Natural killer cell (primary cell): ENCODE measurements around the gene EOGT. TPM values are rescaled to one million over a fixed set of nuclear protein-coding genes. Genes with fewer than 3 reads are reported as not detected.

Source experiments
- ATAC-seq, 3 donors: fragments of 150-1000 bp in 2 of 3; fragments of 200-7000 bp in 1 of 3; cut with Tn5 transposase; 1 replicate in 1 of 3; 2 replicates in 2 of 3; pipeline ENCODE4 v1.10.0; 2021; ENCODE audit warnings: mild to moderate bottlenecking in 2 of 3, moderate library complexity in 2 of 3
- DNase-seq, 2 donors: peaks; one replicate each; pipeline versions ENCODE4 v3.0.0 to v3.0.0-alpha.2; 2013 to 2021; ENCODE audit warnings: mixed read lengths in 1 of 2
- H3K27ac ChIP-seq: one replicate; pipeline ENCODE4 v1.5.1; 2013; ENCODE audit warnings: mild to moderate bottlenecking, low read length
- H3K27me3 ChIP-seq: one replicate; pipeline ENCODE4 v1.6.1; 2013; ENCODE audit warnings: low read length; ENCODE audit not compliant: control insufficient read depth, insufficient read depth
- H3K36me3 ChIP-seq: one replicate; pipeline ENCODE4 v1.6.1; 2013; ENCODE audit warnings: low read length; ENCODE audit not compliant: control insufficient read depth, insufficient read depth
- H3K4me1 ChIP-seq: one replicate; pipeline ENCODE4 v1.6.1; 2013; ENCODE audit warnings: low read length; ENCODE audit not compliant: control insufficient read depth, insufficient read depth
- H3K4me3 ChIP-seq: one replicate; pipeline ENCODE4 v1.5.1; 2013; ENCODE audit warnings: low read length
- H3K9me3 ChIP-seq: one replicate; pipeline ENCODE4 v1.6.1; 2013; ENCODE audit warnings: low read length; ENCODE audit not compliant: control insufficient read depth, insufficient read depth
- H3K27ac Mint-ChIP-seq, 2 donors: one replicate each; pipeline ENCODE4 v1.8.0; 2022; ENCODE audit warnings: mild to moderate bottlenecking in 2 of 2, mixed read lengths in 2 of 2, moderate library complexity in 1 of 2
- H3K27me3 Mint-ChIP-seq, 2 donors: one replicate each; pipeline ENCODE4 v1.8.0; 2022; ENCODE audit warnings: low read depth in 2 of 2, mixed read lengths in 2 of 2
- H3K36me3 Mint-ChIP-seq: one replicate; pipeline ENCODE4 v1.8.0; 2022; ENCODE audit warnings: mixed read lengths
- H3K4me1 Mint-ChIP-seq, 2 donors: one replicate each; pipeline ENCODE4 v1.8.0; 2022; ENCODE audit warnings: mixed read lengths in 2 of 2
- H3K4me3 Mint-ChIP-seq: one replicate; pipeline ENCODE4 v1.8.0; 2022; ENCODE audit warnings: mild to moderate bottlenecking, moderate library complexity, mixed read lengths
- H3K9me3 Mint-ChIP-seq, 2 donors: one replicate each; pipeline ENCODE4 v1.8.0; 2022; ENCODE audit warnings: mixed read lengths in 2 of 2
- CTCF ChIP-seq: fragments of 200-600 bp; IDR thresholded peaks from one replicate; pipeline ENCODE4 v1.8.0; 2022; ENCODE audit warnings: antibody characterized with exemption
- WGBS: methylation state at CpG from one replicate; pipeline ENCODE4 v1.1.7; 2013; ENCODE audit warnings: missing lambda C conversion rate; ENCODE audit not compliant: insufficient coverage; 5-methylcytosine and 5-hydroxymethylcytosine counted together
- intact Hi-C: fragments of 100-400 bp; cut with micrococcal nuclease; formaldehyde crosslinking; loops from one replicate; pipeline ENCODE4 v1.14.2; 2022
- total RNA-seq, 4 donors: library from RNA; stranded (reverse); fragments of 120-200 nt in 1 of 4; gene quantifications; one replicate each; pipeline versions ENCODE4 v1.2.3 to v1.2.4, GENCODE V29; 2013 to 2022

The EOGT gene
- total RNA-seq, 3 donors from 2014 or later (not counting 1 experiment from before 2014, with no cell fraction given): 8.4 to 11.6 (median 10.8) TPM

DNA sequence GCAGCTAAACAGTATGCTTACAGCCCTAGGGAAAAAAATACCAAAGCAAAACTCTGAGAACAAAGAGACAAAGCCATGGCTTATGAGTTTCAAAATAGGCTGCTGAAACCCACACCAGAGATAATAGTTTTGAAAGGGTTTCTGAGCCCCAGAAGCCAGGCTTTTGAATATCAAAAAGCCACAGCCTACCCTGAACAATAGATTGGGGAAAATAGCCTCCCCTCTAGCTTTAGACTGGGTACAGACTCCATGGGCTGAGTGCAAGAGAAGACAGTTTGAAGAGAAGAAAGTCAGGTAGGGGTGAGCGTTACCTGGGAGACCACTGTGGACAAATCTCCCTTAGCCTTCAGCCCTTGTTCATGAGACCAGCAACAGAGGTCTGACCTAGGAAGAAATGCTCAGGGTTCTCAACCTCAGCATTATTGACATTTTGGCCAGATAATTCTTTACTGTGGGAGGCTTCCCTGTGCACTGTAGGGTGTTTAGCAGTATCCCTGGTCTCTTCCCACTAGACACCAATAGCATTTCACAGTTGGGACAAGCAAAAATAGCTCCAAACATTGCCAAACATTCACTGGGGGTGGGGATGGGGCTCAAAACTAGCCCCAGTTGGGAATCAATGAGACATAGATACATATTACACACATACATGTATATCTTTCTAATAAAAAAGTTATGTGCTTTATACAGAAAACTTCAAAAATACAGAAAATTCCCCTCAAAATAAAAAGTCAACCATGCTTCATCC is 69.6 kb downstream of the EOGT start:
- no peaks in the 10 kb centered on the region for H3K36me3 Mint-ChIP-seq
- DNase-seq (no peak), ATAC-seq (no peak)
- H3K27me3 Mint-ChIP-seq: peaks cover 10 to 58% of the 10 kb centered on the region in 2 donors
- H3K4me3 Mint-ChIP-seq: no peak overlapping the region
- Histone ChIP-seq H3K4me1 (no peaks in the 10 kb centered on the region), H3K27ac (no peak overlapping the region), H3K9me3 (no peaks in the 10 kb centered on the region), H3K27me3 (peaks cover 3% of the 10 kb centered on the region), H3K4me3 (no peak overlapping the region), H3K36me3 (no peaks in the 10 kb centered on the region)
- no peak overlapping the region for H3K27ac Mint-ChIP-seq
- TF ChIP-seq CTCF: no peak
- 100% methylated on average over 1 of the region's 1 CpG for WGBS
- intact Hi-C loops: no loop called here
- no peaks in the 10 kb centered on the region for H3K4me1 Mint-ChIP-seq
- H3K9me3 Mint-ChIP-seq: no peaks in the 10 kb centered on the region

- no peak overlapping the region for H3K4me3 ChIP-seq
- no peaks in the 10 kb centered on the region for H3K9me3 ChIP-seq
- WGBS: 82% methylated on average over 6 of the region's 6 CpGs
- no peak overlapping the region for H3K4me3 Mint-ChIP-seq
- H3K27me3 Mint-ChIP-seq: peaks cover 7 to 60% of the 10 kb centered on the region in 2 donors
- DNase-seq (no peak), ATAC-seq (no peak)
- no peaks in the 10 kb centered on the region for H3K4me1 ChIP-seq
- no peaks in the 10 kb centered on the region for H3K36me3 Mint-ChIP-seq
- H3K4me1 Mint-ChIP-seq: peaks cover 0 to 5% of the 10 kb centered on the region in 2 donors
- H3K9me3 Mint-ChIP-seq: no peaks in the 10 kb centered on the region
- no peak overlapping the region for H3K27ac Mint-ChIP-seq
- intact Hi-C loops: no loop called here
- H3K27me3 ChIP-seq: peaks cover 3% of the 10 kb centered on the region
- no peak overlapping the region for H3K27ac ChIP-seq
- no peaks in the 10 kb centered on the region for H3K36me3 ChIP-seq
- TF ChIP-seq CTCF: no peak
Observed at GRCh38 chr3:68941055-68941454, 72.4 kb downstream of the EOGT start.

DNA sequence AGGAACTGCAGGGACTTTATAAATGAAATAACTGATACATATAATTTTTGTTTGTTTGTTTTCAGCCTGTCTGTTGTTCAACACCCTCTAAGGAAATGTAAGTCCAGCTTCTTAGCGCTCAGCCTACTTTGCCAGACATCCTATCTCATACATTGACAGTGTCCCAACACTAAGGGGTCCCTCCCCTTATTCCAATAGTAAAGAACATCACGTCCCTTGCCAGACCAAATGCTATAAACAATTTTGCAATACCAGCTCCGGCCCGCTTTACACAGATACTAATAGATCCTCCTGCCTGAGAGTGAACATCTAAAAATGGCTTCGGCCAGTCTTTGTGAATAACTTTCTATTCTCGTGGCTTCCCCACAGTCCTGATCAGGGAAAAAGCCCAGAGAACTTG is 76.6 kb downstream of the EOGT start:
- no peak for ATAC-seq
- peaks cover 12% of the 10 kb centered on the region for H3K27me3 ChIP-seq
- no peak overlapping the region for H3K4me3 ChIP-seq
- Mint-ChIP-seq H3K9me3 (no peaks in the 10 kb centered on the region), H3K4me3 (no peak overlapping the region), H3K27ac (no peak overlapping the region), H3K27me3 (peaks cover 17 to 54% of the 10 kb centered on the region in 2 donors), H3K36me3 (no peaks in the 10 kb centered on the region), H3K4me1 (peaks cover 0 to 5% of the 10 kb centered on the region in 2 donors)
- H3K9me3 ChIP-seq: no peaks in the 10 kb centered on the region
- H3K27ac ChIP-seq: no peak overlapping the region
- TF ChIP-seq CTCF: no peak
- H3K4me1 ChIP-seq: peaks cover 4% of the 10 kb centered on the region
- DNase-seq: no peak
- 73% methylated on average over 6 of the region's 6 CpGs for WGBS
- intact Hi-C loops: no loop called here
- no peaks in the 10 kb centered on the region for H3K36me3 ChIP-seq

DNA sequence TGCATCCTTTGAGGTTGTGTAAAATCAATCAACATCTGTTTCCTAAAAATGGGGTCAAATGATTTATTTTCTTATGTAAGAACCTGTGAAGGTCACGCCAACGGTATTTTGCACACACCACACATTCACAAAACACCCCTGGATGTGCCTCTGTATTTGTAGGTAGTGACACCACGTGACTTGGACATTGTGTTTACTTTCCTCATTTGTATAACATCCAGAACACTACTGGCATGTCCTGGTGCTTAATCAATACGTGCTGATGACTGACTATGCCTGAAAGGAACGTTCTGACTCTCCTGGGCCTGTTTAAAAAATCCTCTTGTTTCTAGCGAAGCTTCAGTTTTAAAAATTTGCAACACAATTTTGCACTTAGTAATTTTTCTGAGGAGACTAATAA is 77.7 kb downstream of the EOGT start:
- no peak for ATAC-seq
- intact Hi-C loops: no loop called here

More for the DNA sequence above, 77.7 kb downstream of the EOGT start:
- Mint-ChIP-seq H3K27me3 (peaks cover 25 to 53% of the 10 kb centered on the region in 2 donors), H3K27ac (no peak overlapping the region), H3K36me3 (no peaks in the 10 kb centered on the region), H3K4me3 (no peak overlapping the region), H3K4me1 (peaks cover 0 to 5% of the 10 kb centered on the region in 2 donors), H3K9me3 (no peaks in the 10 kb centered on the region)
- DNase-seq: no peak
- Histone ChIP-seq H3K36me3 (no peaks in the 10 kb centered on the region), H3K9me3 (no peaks in the 10 kb centered on the region), H3K27me3 (peaks cover 12% of the 10 kb centered on the region), H3K27ac (no peak overlapping the region), H3K4me3 (no peak overlapping the region), H3K4me1 (peaks cover 4% of the 10 kb centered on the region)
- no peak for TF ChIP-seq CTCF
- WGBS: 76% methylated on average over 4 of the region's 6 CpGs
